SK-N-SH (cell line): ENCODE data around the gene PCDHGC5. TPM values are rescaled to one million over a fixed set of nuclear protein-coding genes. Genes with fewer than 3 reads are reported as not detected.

Experiments
- CTCF ChIA-PET: fragments of 300-600, 350-600 bp; formaldehyde crosslinking; extraction: SDS; loops from one replicate; lab custom pipeline; 2021; lab: Yijun Ruan, JAX
- POLR2A ChIA-PET: fragments of 350-600 bp; sonication (Branson Sonifier 250); formaldehyde crosslinking; extraction: SDS; loops from one replicate; lab custom pipeline; 2020; ENCODE audit warnings: antibody characterized with exemption, inconsistent platforms; lab: Yijun Ruan, JAX
- DNase-seq: peaks from one replicate; pipeline ENCODE4 v3.0.0; 2012
- H2AFZ ChIP-seq: fragments of 200-600 bp; sonication (generic); 2 replicates; pipeline ENCODE4 v1.8.1; 2016; ENCODE audit warnings: antibody characterized with exemption, mild to moderate bottlenecking, low read depth
- H3F3A ChIP-seq: fragments of 200-600 bp; sonication (generic); replicated peaks from 2 replicates; pipeline ENCODE3; 2016; ENCODE audit warnings: antibody characterized with exemption, mild to moderate bottlenecking; ENCODE audit not compliant: insufficient read depth
- H3K27ac ChIP-seq, 2 experiments: fragments of 200-500 bp in 1 of 2; fragments of 200-600 bp in 1 of 2; sonication (Bioruptor generic) in 1 of 2; sonication (generic), shearing (Covaris generic) in 1 of 2; 2 replicates each; pipeline versions ENCODE4 v1.5.1 to v1.6.1; 2014 to 2016; ENCODE audit warnings: low read depth in 2 of 2, inconsistent platforms in 1 of 2, low read length in 1 of 2, mild to moderate bottlenecking in 1 of 2, mixed read lengths in 1 of 2
- H3K27me3 ChIP-seq: fragments of 200-600 bp; sonication (generic), shearing (Covaris generic); 2 replicates; pipeline ENCODE4 v1.6.1; 2016; ENCODE audit warnings: mixed run types; ENCODE audit not compliant: insufficient read depth
- H3K36me3 ChIP-seq, 2 experiments: fragments of 200-500 bp in 1 of 2; fragments of 200-600 bp in 1 of 2; sonication (Bioruptor generic) in 1 of 2; sonication (generic) in 1 of 2; replicated peaks in 1 of 2; 2 replicates each; pipeline versions ENCODE3 to v1.5.1; 2014 to 2016; ENCODE audit warnings: low read length in 1 of 2, mild to moderate bottlenecking in 1 of 2; ENCODE audit not compliant: insufficient read depth in 2 of 2, control insufficient read depth in 1 of 2
- H3K4me1 ChIP-seq, 2 experiments: fragments of 200-500 bp in 1 of 2; fragments of 200-600 bp in 1 of 2; sonication (Bioruptor generic) in 1 of 2; sonication (generic), shearing (Covaris generic) in 1 of 2; 2 replicates each; pipeline versions ENCODE4 v1.5.1 to v1.6.1; 2014 to 2016; ENCODE audit warnings: low read depth in 1 of 2, low read length in 1 of 2, mixed run types in 1 of 2; ENCODE audit not compliant: insufficient read depth in 2 of 2, control insufficient read depth in 1 of 2
- H3K4me2 ChIP-seq: fragments of 200-600 bp; sonication (generic), shearing (Covaris generic); 2 replicates; pipeline ENCODE4 v1.6.1; 2017; ENCODE audit warnings: mixed run types
- H3K4me3 ChIP-seq, 2 experiments: fragments of 200-500 bp in 1 of 2; fragments of 200-600 bp in 1 of 2; sonication (Bioruptor generic) in 1 of 2; sonication (generic), shearing (Covaris generic) in 1 of 2; 2 replicates each; pipeline versions ENCODE4 v1.5.1 to v1.8.1; 2014 to 2016; ENCODE audit warnings: low read depth in 2 of 2, inconsistent platforms in 1 of 2, low read length in 1 of 2, mild to moderate bottlenecking in 1 of 2, mixed read lengths in 1 of 2, moderate library complexity in 1 of 2
- H3K79me2 ChIP-seq: fragments of 200-600 bp; sonication (generic); 2 replicates; pipeline ENCODE4 v1.8.1; 2017; ENCODE audit warnings: mild to moderate bottlenecking; ENCODE audit not compliant: insufficient read depth
- H3K9ac ChIP-seq: fragments of 200-600 bp; sonication (generic); 2 replicates; pipeline ENCODE4 v1.6.1; 2017; ENCODE audit warnings: mixed run types
- H3K9me2 ChIP-seq: fragments of 200-600 bp; sonication (generic); 2 replicates; pipeline ENCODE4 v1.6.1; 2017; ENCODE audit warnings: mixed run types
- H3K9me3 ChIP-seq: fragments of 200-600 bp; sonication (generic); 2 replicates; pipeline ENCODE4 v1.6.1; 2017; ENCODE audit warnings: mixed run types, mild to moderate bottlenecking, moderate library complexity
- H4K20me1 ChIP-seq: fragments of 200-600 bp; sonication (generic); 2 replicates; pipeline ENCODE4 v1.6.1; 2017; ENCODE audit warnings: mild to moderate bottlenecking, mixed run types; ENCODE audit not compliant: insufficient read depth
- EP300 ChIP-seq, 2 experiments: IDR thresholded peaks; 2 replicates each; pipeline versions ENCODE4 v1.4.0 to v1.6.1; 2012; ENCODE audit warnings: borderline replicate concordance in 1 of 2, low read depth in 1 of 2, low read length in 1 of 2
- EZH2phosphoT487 ChIP-seq: fragments of 200-600 bp; sonication (generic); IDR thresholded peaks from 2 replicates; pipeline ENCODE4 v1.6.1; 2017; ENCODE audit warnings: low read depth, mixed run types, mild to moderate bottlenecking, antibody characterized with exemption, moderate library complexity, borderline replicate concordance
- GABPA ChIP-seq: IDR thresholded peaks from 2 replicates; pipeline ENCODE4 v1.4.0; 2012; ENCODE audit warnings: low read depth, mild to moderate bottlenecking
- MXI1 ChIP-seq: IDR thresholded peaks from 2 replicates; pipeline ENCODE4 v1.6.1; 2012; ENCODE audit warnings: mild to moderate bottlenecking, low read depth, low read length, improper control_type of control experiment
- POLR2AphosphoS5 ChIP-seq: IDR thresholded peaks from 2 replicates; pipeline ENCODE4 v1.6.1; 2012; ENCODE audit warnings: low read depth, low read length
- RCOR1 ChIP-seq: fragments of 150-350 bp; IDR thresholded peaks from 2 replicates; pipeline ENCODE4 v1.6.1; 2017; ENCODE audit warnings: antibody characterized with exemption, low read length
- REST ChIP-seq: IDR thresholded peaks from 2 replicates; pipeline ENCODE4 v1.6.1; 2012; ENCODE audit warnings: mild to moderate bottlenecking, low read depth, low read length, moderate library complexity
- SMC3 ChIP-seq: IDR thresholded peaks from 2 replicates; pipeline ENCODE4 v1.6.1; 2012; ENCODE audit warnings: low read depth, low read length, improper control_type of control experiment
- TAF1 ChIP-seq: IDR thresholded peaks from 2 replicates; pipeline ENCODE4 v1.6.1; 2012; ENCODE audit warnings: low read depth, mild to moderate bottlenecking, low read length, moderate library complexity, borderline replicate concordance
- WGBS: methylation state at CpG from one replicate; pipeline ENCODE4 v1.1.6; 2017; ENCODE audit warnings: low lambda C conversion rate; 5-methylcytosine and 5-hydroxymethylcytosine counted together
- polyA plus RNA-seq, 3 experiments: library from polyadenylated mRNA; depleted of rRNA; stranded (reverse); fragments of >200 nt; gene quantifications; 2 replicates each; pipeline ENCODE4 v1.2.3, GENCODE V29; 2012
- TF ChIP-seq, protein P1 (sequence below): IDR thresholded peaks from 2 replicates; pipeline ENCODE4 v1.4.0; 2012; ENCODE audit warnings: low read depth, borderline replicate concordance
- TF ChIP-seq, protein P2 (sequence below): IDR thresholded peaks from 2 replicates; pipeline ENCODE4; 2012

The PCDHGC5 gene
- polyA plus RNA-seq, 1 of the 3 experiments (the other 2 are of a cell fraction), result 2.0 TPM

DNA sequence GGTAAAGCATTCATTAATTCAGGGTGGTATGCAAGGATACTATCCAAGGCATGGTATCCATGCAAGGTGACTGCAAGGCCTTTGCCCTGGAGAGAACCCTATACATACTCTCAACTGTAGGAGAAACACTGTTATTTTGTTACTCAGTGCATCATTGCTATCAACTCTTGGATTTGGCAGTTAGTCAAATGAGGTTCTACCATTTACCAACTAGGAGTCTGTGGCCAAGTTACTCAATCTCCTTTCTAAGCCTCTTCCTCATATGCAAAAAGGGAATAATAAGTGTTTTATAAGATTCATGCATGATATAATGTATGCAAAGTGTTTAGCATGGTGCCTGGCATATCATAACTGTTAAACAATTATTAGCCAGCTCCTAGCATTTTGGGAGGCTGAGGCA, 9.1 kb upstream of the PCDHGC5 start:
- H3F3A ChIP-seq, result peaks cover 18% of the 10 kb centered on the region
- no peaks in the 10 kb centered on the region for H3K27me3 ChIP-seq

DNA sequence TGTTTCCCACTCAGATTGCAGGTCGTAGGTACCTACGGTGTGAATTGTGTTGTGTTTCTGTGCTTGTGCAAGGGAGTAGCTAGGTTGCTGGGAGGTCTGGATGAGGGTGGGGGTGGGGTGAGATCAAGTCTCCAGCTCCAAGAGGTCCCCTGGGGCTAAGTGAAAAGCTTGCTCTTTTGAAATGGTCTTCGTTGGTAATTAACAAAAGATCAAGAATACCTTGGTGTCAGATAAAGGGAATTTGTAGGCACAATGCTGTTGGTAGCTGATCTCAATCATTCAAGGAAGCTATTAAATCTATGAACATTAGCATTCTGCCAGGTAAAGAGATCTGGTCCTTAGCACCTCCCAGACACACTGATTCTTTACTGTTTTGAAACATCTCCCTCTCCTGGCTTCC, 5.0 kb upstream of the PCDHGC5 start:
- CTCF ChIA-PET, result interaction anchor here (1.0 to 7.9 kb wide), 9 partner anchors 8 to 298 kb away, joined by 3 to 75 read pairs (median 13); partner anchors contain the start of gene PCDHGC3

More for the DNA sequence above, 9.1 kb upstream of the PCDHGC5 start:
- POLR2A ChIA-PET, result no interaction called here
- Histone ChIP-seq H3K4me2 (peak overlapping the region; percentile 97), H2AFZ (no peak overlapping the region), H4K20me1 (peaks cover 71% of the 10 kb centered on the region), H3K9ac (no peak overlapping the region), H3K79me2 (peaks cover 83% of the 10 kb centered on the region), H3K4me3 (peak overlapping the region in 1 of 2 experiments; percentile 82; a peak in 2 of 4 replicates), H3K9me2 (no peaks in the 10 kb centered on the region), H3K36me3 (peaks cover 0 to 42% of the 10 kb centered on the region in 2 experiments), H3K9me3 (no peaks in the 10 kb centered on the region), H3K27ac (no peak overlapping the region), H3K4me1 (peaks cover 23 to 46% of the 10 kb centered on the region in 2 experiments; a peak in 3 of 4 replicates)
- TF ChIP-seq RCOR1 (no peak), REST (no peak), POLR2AphosphoS5 (no peak), EP300 (IDR thresholded peaks at IDR 0.05; ENCODE audit: borderline replicate concordance in 1 of 2, low read depth in 1 of 2, low read length in 1 of 2) (no peak), SMC3 (no peak), EZH2phosphoT487 (no peak), MXI1 (no peak), GABPA (no peak)
- TF ChIP-seq, protein P1, sequence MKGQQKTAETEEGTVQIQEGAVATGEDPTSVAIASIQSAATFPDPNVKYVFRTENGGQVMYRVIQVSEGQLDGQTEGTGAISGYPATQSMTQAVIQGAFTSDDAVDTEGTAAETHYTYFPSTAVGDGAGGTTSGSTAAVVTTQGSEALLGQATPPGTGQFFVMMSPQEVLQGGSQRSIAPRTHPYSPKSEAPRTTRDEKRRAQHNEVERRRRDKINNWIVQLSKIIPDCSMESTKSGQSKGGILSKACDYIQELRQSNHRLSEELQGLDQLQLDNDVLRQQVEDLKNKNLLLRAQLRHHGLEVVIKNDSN, result no peak
- CTCF ChIA-PET, result interaction anchor here (0.6 to 7.9 kb wide), 8 partner anchors 28 to 256 kb away, joined by 3 to 75 read pairs (median 4); partner anchors contain the start of gene PCDHB14
- no peak for DNase-seq

More for the DNA sequence above, 5.0 kb upstream of the PCDHGC5 start:
- Histone ChIP-seq H3K27me3 (no peaks in the 10 kb centered on the region), H3K36me3 (peaks cover 25 to 38% of the 10 kb centered on the region in 2 experiments), H2AFZ (no peak overlapping the region), H3F3A (peaks cover 6% of the 10 kb centered on the region), H3K27ac (peak overlapping the region; percentile 11 to 91; a peak in 2 of 4 replicates), H4K20me1 (peaks cover 56% of the 10 kb centered on the region), H3K4me2 (peak overlapping the region; percentile 49; the same call in 1 of the 2 replicates), H3K9me3 (no peaks in the 10 kb centered on the region), H3K4me1 (peaks cover 22 to 45% of the 10 kb centered on the region in 2 experiments; a peak in 3 of 4 replicates), H3K4me3 (peak overlapping the region in 1 of 2 experiments; percentile 42; a peak in 2 of 4 replicates), H3K79me2 (peaks cover 88% of the 10 kb centered on the region), H3K9ac (no peak overlapping the region), H3K9me2 (no peaks in the 10 kb centered on the region)
- 62% methylated on average over 3 of the region's 3 CpGs for WGBS
- POLR2A ChIA-PET, result interaction anchor here (1.0 to 3.3 kb wide), 4 partner anchors 8 to 74 kb away, joined by 3 to 14 read pairs (median 6); partner anchors contain the start of gene PCDHGC3
- TF ChIP-seq TAF1, result no peak
- TF ChIP-seq, protein P2, sequence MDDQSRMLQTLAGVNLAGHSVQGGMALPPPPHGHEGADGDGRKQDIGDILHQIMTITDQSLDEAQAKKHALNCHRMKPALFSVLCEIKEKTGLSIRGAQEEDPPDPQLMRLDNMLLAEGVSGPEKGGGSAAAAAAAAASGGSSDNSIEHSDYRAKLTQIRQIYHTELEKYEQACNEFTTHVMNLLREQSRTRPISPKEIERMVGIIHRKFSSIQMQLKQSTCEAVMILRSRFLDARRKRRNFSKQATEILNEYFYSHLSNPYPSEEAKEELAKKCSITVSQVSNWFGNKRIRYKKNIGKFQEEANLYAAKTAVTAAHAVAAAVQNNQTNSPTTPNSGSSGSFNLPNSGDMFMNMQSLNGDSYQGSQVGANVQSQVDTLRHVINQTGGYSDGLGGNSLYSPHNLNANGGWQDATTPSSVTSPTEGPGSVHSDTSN, result no peak
- DNase-seq, result no peak
